ENCODE data around the gene BCLAF1.

Gene BCLAF1

GRCh38 chr6:136334465-136334846, 44.8 kb upstream of the BCLAF1 start:
- no peaks in the 10 kb centered on the region for H3K9me3 ChIP-seq (ENCODE audit: insufficient read depth, low read length, severe bottlenecking)
- TF ChIP-seq CTCF (IDR thresholded peaks at IDR 0.05; ENCODE audit: borderline replicate concordance, extremely low read depth, low read length, poor library complexity, severe bottlenecking) (no peak), EZH2 (IDR thresholded peaks at IDR 0.05; ENCODE audit: borderline replicate concordance, low read depth, low read length, severe bottlenecking) (no peak)
- DNase-seq (no peak), ATAC-seq (ENCODE audit: insufficient read depth, low read depth) (no peak)
- no peaks in the 10 kb centered on the region for H4K20me1 ChIP-seq (ENCODE audit: insufficient read depth, low read length)
- H3K4me3 ChIP-seq (ENCODE audit: low read depth in 1 of 2, low read length in 2 of 2): no peak overlapping the region
- no peak overlapping the region for H2AFZ ChIP-seq (ENCODE audit: low read depth, low read length)
- no peak overlapping the region for H3K27ac ChIP-seq (ENCODE audit: low read length)
- H3K4me2 ChIP-seq (ENCODE audit: insufficient read depth, low read length): no peak overlapping the region
- H3K36me3 ChIP-seq (ENCODE audit: insufficient read depth, low read length): no peaks in the 10 kb centered on the region
- no peaks in the 10 kb centered on the region for H3K4me1 ChIP-seq (ENCODE audit: insufficient read depth, low read length)
- H3K9ac ChIP-seq (ENCODE audit: low read depth, low read length): no peak overlapping the region
- no peaks in the 10 kb centered on the region for H3K79me2 ChIP-seq (ENCODE audit: insufficient read depth, low read length)
- H3K27me3 ChIP-seq (ENCODE audit: insufficient read depth, low read length, poor library complexity): peaks cover 7% of the 10 kb centered on the region

GRCh38 chr6:136333824-136334464, 44.3 kb upstream of the BCLAF1 start:
- no peak for ATAC-seq (ENCODE audit: insufficient read depth, low read depth)
- Histone ChIP-seq H4K20me1 (ENCODE audit: insufficient read depth, low read length) (no peaks in the 10 kb centered on the region), H3K79me2 (ENCODE audit: insufficient read depth, low read length) (no peaks in the 10 kb centered on the region), H3K4me1 (ENCODE audit: insufficient read depth, low read length) (no peaks in the 10 kb centered on the region), H3K27me3 (ENCODE audit: insufficient read depth, low read length, poor library complexity) (peaks cover 7% of the 10 kb centered on the region), H2AFZ (ENCODE audit: low read depth, low read length) (no peak overlapping the region), H3K4me2 (ENCODE audit: insufficient read depth, low read length) (no peak overlapping the region), H3K36me3 (ENCODE audit: insufficient read depth, low read length) (no peaks in the 10 kb centered on the region), H3K9ac (ENCODE audit: low read depth, low read length) (no peak overlapping the region), H3K4me3 (ENCODE audit: low read depth in 1 of 2, low read length in 2 of 2) (no peak overlapping the region), H3K9me3 (ENCODE audit: insufficient read depth, low read length, severe bottlenecking) (no peaks in the 10 kb centered on the region), H3K27ac (ENCODE audit: low read length) (no peak overlapping the region)
- TF ChIP-seq EZH2 (IDR thresholded peaks at IDR 0.05; ENCODE audit: borderline replicate concordance, low read depth, low read length, severe bottlenecking) (no peak), CTCF (IDR thresholded peaks at IDR 0.05; ENCODE audit: borderline replicate concordance, extremely low read depth, low read length, poor library complexity, severe bottlenecking) (no peak)
- no peak for DNase-seq

GRCh38 chr6:136331461-136331860, 41.8 kb upstream of the BCLAF1 start:
- Histone ChIP-seq H3K4me2 (ENCODE audit: insufficient read depth, low read length) (no peak overlapping the region), H2AFZ (ENCODE audit: low read depth, low read length) (no peak overlapping the region), H3K27ac (ENCODE audit: low read length) (no peak overlapping the region), H3K9me3 (ENCODE audit: insufficient read depth, low read length, severe bottlenecking) (no peaks in the 10 kb centered on the region), H3K9ac (ENCODE audit: low read depth, low read length) (no peak overlapping the region), H4K20me1 (ENCODE audit: insufficient read depth, low read length) (no peaks in the 10 kb centered on the region), H3K27me3 (ENCODE audit: insufficient read depth, low read length, poor library complexity) (peaks cover 7% of the 10 kb centered on the region), H3K79me2 (ENCODE audit: insufficient read depth, low read length) (no peaks in the 10 kb centered on the region), H3K36me3 (ENCODE audit: insufficient read depth, low read length) (no peaks in the 10 kb centered on the region), H3K4me1 (ENCODE audit: insufficient read depth, low read length) (no peaks in the 10 kb centered on the region), H3K4me3 (ENCODE audit: low read depth in 1 of 2, low read length in 2 of 2) (no peak overlapping the region)
- DNase-seq: no peak
- TF ChIP-seq EZH2 (IDR thresholded peaks at IDR 0.05; ENCODE audit: borderline replicate concordance, low read depth, low read length, severe bottlenecking) (no peak), CTCF (IDR thresholded peaks at IDR 0.05; ENCODE audit: borderline replicate concordance, extremely low read depth, low read length, poor library complexity, severe bottlenecking) (no peak)
- ATAC-seq (ENCODE audit: insufficient read depth, low read depth): no peak

Measured in DND-41 (cell line).